GM12864 (cell line): ENCODE data around the gene CDH13.

Experiments
- DNase-seq: peaks from one replicate; pipeline ENCODE4 v3.0.0-alpha.2; 2011; ENCODE audit warnings: low read depth
- H3K4me3 ChIP-seq: 2 replicates; pipeline ENCODE4 v1.5.1; 2011; ENCODE audit warnings: mild to moderate bottlenecking, low read depth, low read length, control low read depth
- CTCF ChIP-seq: IDR thresholded peaks from 2 replicates; pipeline ENCODE4 v1.5.1; 2011; ENCODE audit warnings: low read depth, mild to moderate bottlenecking, moderate library complexity, low read length, control low read depth, inconsistent platforms; ENCODE audit errors: missing control alignments

Gene CDH13

GRCh38 chr16:82699711-82700495 is 73.1 kb downstream of the CDH13 start:
- no peak for DNase-seq
- no peak for TF ChIP-seq CTCF
- no peak overlapping the region for H3K4me3 ChIP-seq

- no peak overlapping the region for H3K4me3 ChIP-seq
- no peak for TF ChIP-seq CTCF
- DNase-seq: no peak
Measured at GRCh38 chr16:82700541-82701235, 73.9 kb downstream of the CDH13 start.

GRCh38 chr16:82701442-82701955 is 74.7 kb downstream of the CDH13 start:
- no peak overlapping the region for H3K4me3 ChIP-seq
- TF ChIP-seq CTCF: no peak
- DNase-seq: no peak

- H3K4me3 ChIP-seq: no peak overlapping the region
- no peak for TF ChIP-seq CTCF
- no peak for DNase-seq
Measured at GRCh38 chr16:82703161-82703560, 76.4 kb downstream of the CDH13 start.

- no peak for DNase-seq
- TF ChIP-seq CTCF: no peak
- H3K4me3 ChIP-seq: no peak overlapping the region
Measured at GRCh38 chr16:82703871-82704768, 77.4 kb downstream of the CDH13 start.

- DNase-seq: no peak
- H3K4me3 ChIP-seq: no peak overlapping the region
- no peak for TF ChIP-seq CTCF
Measured at GRCh38 chr16:82709987-82710386, 83.2 kb downstream of the CDH13 start.
